Fibroblast of skin of back (primary cell): ENCODE data around the gene MAPK6. TPM values are rescaled to one million over a fixed set of nuclear protein-coding genes. Genes with fewer than 3 reads are reported as not detected.
"Not testable (repeated sequence)": the region's sequence is repeated elsewhere in the genome, so short reads cannot be mapped to it uniquely, and the experiment has no call there.

Experiments used
- DNase-seq: peaks from one replicate; pipeline ENCODE4 v3.0.0-alpha.2; 2013
- polyA plus RNA-seq, 2 experiments: library from polyadenylated mRNA; unstranded; fragments of 120-200 nt; gene quantifications; one replicate each; pipeline ENCODE4 v1.2.1, GENCODE V29; 2013; ENCODE audit not compliant: insufficient read length in 2 of 2

Gene MAPK6
- 42.3 TPM for polyA plus RNA-seq (2013, experiment 1 of 2; ENCODE audit: insufficient read length)
- polyA plus RNA-seq (2013, experiment 2 of 2; ENCODE audit: insufficient read length) = 52.9 TPM

GRCh38 chr15:52018693-52019393 lies at the start of gene MAPK6:
Gene MAPK6 (plus strand): TSS chr15:52019219. CDS start chr15:52046461, 27,242 bp downstream.
- DNase-seq = peak; percentile 90

- DNase-seq = no peak
These were observed 49.3 kb upstream of the MAPK6 start for GRCh38 chr15:51969728-51970127.

- no peak for DNase-seq
These were observed 48.7 kb upstream of the MAPK6 start for GRCh38 chr15:51970132-51970817.

- DNase-seq = no peak
These were observed 48.0 kb upstream of the MAPK6 start for GRCh38 chr15:51971032-51971374.

GRCh38 chr15:51971375-51972133 lies 47.5 kb upstream of the MAPK6 start, which contains the start of gene LEO1:
Gene LEO1 (minus strand): TSS chr15:51971778. CDS start chr15:51971745, 33 bp downstream.
- DNase-seq = peak; percentile 98

GRCh38 chr15:51973220-51973619 lies 45.8 kb upstream of the MAPK6 start:
- DNase-seq = no peak

GRCh38 chr15:51973775-51974174 lies 45.2 kb upstream of the MAPK6 start:
- no peak for DNase-seq

GRCh38 chr15:51982013-51982769 lies 36.8 kb upstream of the MAPK6 start:
- peak; percentile 75 for DNase-seq

- no peak for DNase-seq
These were observed 36.3 kb upstream of the MAPK6 start for GRCh38 chr15:51982770-51983103.

- no peak for DNase-seq
These were observed 27.9 kb upstream of the MAPK6 start for GRCh38 chr15:51991141-51991540.

GRCh38 chr15:51992953-51993352 lies 26.1 kb upstream of the MAPK6 start:
- DNase-seq = no peak

GRCh38 chr15:52002351-52002750 lies 16.7 kb upstream of the MAPK6 start:
- DNase-seq = no peak

GRCh38 chr15:52003089-52003488 lies 15.9 kb upstream of the MAPK6 start:
- DNase-seq = not testable (repeated sequence)

GRCh38 chr15:52003710-52004109 lies 15.3 kb upstream of the MAPK6 start:
- no peak for DNase-seq

- no peak for DNase-seq
These were observed 14.2 kb upstream of the MAPK6 start for GRCh38 chr15:52004806-52005205.

- DNase-seq = peak; percentile 26
These were observed 13.0 kb upstream of the MAPK6 start for GRCh38 chr15:52005748-52006701.

GRCh38 chr15:52006702-52007340 lies 12.2 kb upstream of the MAPK6 start:
- DNase-seq = no peak

- no peak for DNase-seq
These were observed 10.7 kb upstream of the MAPK6 start for GRCh38 chr15:52008359-52008697.

GRCh38 chr15:52008698-52009434 lies 10.2 kb upstream of the MAPK6 start:
- no peak for DNase-seq
